H1 (cell line): ENCODE measurements around the gene KAT8. TPM values are rescaled to one million over a fixed set of nuclear protein-coding genes. Genes with fewer than 3 reads are reported as not detected.

Source experiments
- CTCF ChIA-PET: fragments of 300-600 bp; sonication (Branson Sonifier 250); formaldehyde crosslinking; loops from one replicate; lab custom pipeline; 2021; ENCODE audit not compliant: partially characterized antibody; lab: Charles Lee
- POLR2A ChIA-PET: fragments of 300-600 bp; sonication (Branson Sonifier 250); formaldehyde crosslinking; loops from one replicate; lab custom pipeline; 2021; ENCODE audit warnings: inconsistent platforms; ENCODE audit not compliant: partially characterized antibody; lab: Charles Lee
- DNase-seq, 2 experiments: peaks; one replicate each; pipeline versions ENCODE4 v3.0.0 to v3.0.0-alpha.2; 2010 to 2022; ENCODE audit warnings: low spot score in 2 of 2, low read depth in 1 of 2, mixed read lengths in 1 of 2
- FAIRE-seq: peaks from 2 replicates; lab custom pipeline; 2011; peaks lifted over from hg19 to GRCh38; lab: Jason Lieb, UNC
- H2AFZ ChIP-seq: 2 replicates; pipeline ENCODE4 v1.8.1; 2012; ENCODE audit warnings: low read length, inconsistent platforms
- H2AK5ac ChIP-seq: 2 replicates; pipeline ENCODE4 v1.6.1; 2013; ENCODE audit warnings: low read depth, low read length
- H2BK120ac ChIP-seq: replicated peaks from 2 replicates; pipeline ENCODE3; 2013; ENCODE audit warnings: low read depth, low read length, inconsistent platforms
- H2BK12ac ChIP-seq: 2 replicates; pipeline ENCODE4 v1.6.1; 2013; ENCODE audit warnings: low read depth, low read length
- H2BK15ac ChIP-seq: 2 replicates; pipeline ENCODE4 v1.6.1; 2013; ENCODE audit warnings: low read length
- H2BK20ac ChIP-seq: 2 replicates; pipeline ENCODE4 v1.6.1; 2013; ENCODE audit warnings: low read length
- H2BK5ac ChIP-seq: 2 replicates; pipeline ENCODE4 v1.6.1; 2013; ENCODE audit warnings: low read depth, low read length
- H3K14ac ChIP-seq: 2 replicates; pipeline ENCODE4 v1.6.1; 2013; ENCODE audit warnings: inconsistent platforms; ENCODE audit not compliant: insufficient read length
- H3K18ac ChIP-seq: 2 replicates; pipeline ENCODE4 v1.6.1; 2013; ENCODE audit warnings: low read length; ENCODE audit errors: extremely low read depth
- H3K23ac ChIP-seq: 2 replicates; pipeline ENCODE4 v1.6.1; 2013; ENCODE audit warnings: inconsistent platforms; ENCODE audit not compliant: insufficient read length
- H3K23me2 ChIP-seq: 2 replicates; pipeline ENCODE4 v1.6.1; 2013; ENCODE audit warnings: low read depth, low read length
- H3K27ac ChIP-seq: 2 replicates; pipeline ENCODE4 v1.6.1; 2011; ENCODE audit warnings: low read depth, low read length, inconsistent platforms
- H3K27me3 ChIP-seq, 4 experiments: replicated peaks in 1 of 4; 1 replicate in 1 of 4; 2 replicates in 3 of 4; pipeline versions ENCODE4 v1.6.1 to v1.8.1; 2011 to 2013; ENCODE audit warnings: low read length in 3 of 4, mild to moderate bottlenecking in 3 of 4, inconsistent platforms in 2 of 4, mixed read lengths in 2 of 4, moderate library complexity in 1 of 4; ENCODE audit not compliant: control insufficient read depth in 3 of 4, insufficient read depth in 3 of 4; ENCODE audit errors: extremely low read depth in 1 of 4
- H3K36me3 ChIP-seq, 4 experiments: 2 replicates each; pipeline versions ENCODE4 v1.6.1 to v1.8.1; 2011 to 2013; ENCODE audit warnings: mild to moderate bottlenecking in 4 of 4, low read length in 3 of 4, moderate library complexity in 2 of 4, control low read depth in 1 of 4, inconsistent platforms in 1 of 4; ENCODE audit not compliant: insufficient read depth in 4 of 4, control insufficient read depth in 2 of 4
- H3K4ac ChIP-seq: replicated peaks from 2 replicates; pipeline ENCODE3; 2013; ENCODE audit warnings: low read length, low read depth, mixed read lengths, inconsistent platforms; ENCODE audit not compliant: insufficient read length
- H3K4me1 ChIP-seq, 4 experiments: replicated peaks in 1 of 4; 1 replicate in 1 of 4; 2 replicates in 3 of 4; pipeline versions ENCODE4 v1.6.1 to v1.8.1; 2011 to 2013; ENCODE audit warnings: low read length in 3 of 4, inconsistent platforms in 2 of 4, mixed read lengths in 1 of 4; ENCODE audit not compliant: insufficient read depth in 4 of 4, control insufficient read depth in 3 of 4
- H3K4me2 ChIP-seq, 2 experiments: 2 replicates each; pipeline versions ENCODE4 v1.6.1 to v1.8.1; 2011 to 2013; ENCODE audit warnings: low read depth in 2 of 2, low read length in 2 of 2, control low read depth in 1 of 2, inconsistent platforms in 1 of 2, mild to moderate bottlenecking in 1 of 2; ENCODE audit not compliant: insufficient read depth in 1 of 2
- H3K4me3 ChIP-seq, 4 experiments: fragments of 200-600, 300-600 bp in 1 of 4; sonication (generic), shearing (Covaris generic), sonication (Bioruptor Twin) in 1 of 4; 2 replicates each; pipeline versions ENCODE4 v1.5.1 to v1.8.1; 2011 to 2016; ENCODE audit warnings: low read length in 4 of 4, low read depth in 3 of 4, control low read depth in 2 of 4, inconsistent platforms in 2 of 4, mild to moderate bottlenecking in 2 of 4, mixed read lengths in 1 of 4, moderate library complexity in 1 of 4; ENCODE audit not compliant: insufficient read depth in 2 of 4; ENCODE audit errors: extremely low read depth in 1 of 4
- H3K56ac ChIP-seq: replicated peaks from 2 replicates; pipeline ENCODE3; 2013; ENCODE audit warnings: low read depth, mild to moderate bottlenecking, mixed read lengths, low read length, inconsistent platforms; ENCODE audit not compliant: insufficient read length
- H3K79me1 ChIP-seq: 2 replicates; pipeline ENCODE4 v1.6.1; 2013; ENCODE audit warnings: low read depth, low read length, control low read depth
- H3K79me2 ChIP-seq, 2 experiments: 2 replicates each; pipeline versions ENCODE4 v1.6.1 to v1.8.1; 2012 to 2013; ENCODE audit warnings: low read length in 2 of 2, mild to moderate bottlenecking in 2 of 2, inconsistent platforms in 1 of 2; ENCODE audit not compliant: insufficient read depth in 2 of 2, control insufficient read depth in 1 of 2
- H3K9ac ChIP-seq, 4 experiments: replicated peaks in 1 of 4; 1 replicate in 1 of 4; 2 replicates in 3 of 4; pipeline versions ENCODE4 v1.6.1 to v1.8.1; 2011 to 2013; ENCODE audit warnings: low read depth in 3 of 4, low read length in 3 of 4, control low read depth in 2 of 4, mild to moderate bottlenecking in 2 of 4, moderate library complexity in 2 of 4, inconsistent platforms in 1 of 4; ENCODE audit errors: extremely low read depth in 1 of 4
- H3K9me3 ChIP-seq, 2 experiments: 2 replicates each; pipeline versions ENCODE4 v1.6.1 to v1.8.1; 2012 to 2013; ENCODE audit warnings: mild to moderate bottlenecking in 2 of 2, moderate library complexity in 2 of 2, control low read depth in 1 of 2, inconsistent platforms in 1 of 2, low read depth in 1 of 2, low read length in 1 of 2, mixed read lengths in 1 of 2; ENCODE audit not compliant: insufficient read depth in 2 of 2
- H4K20me1 ChIP-seq, 2 experiments: replicated peaks in 1 of 2; 2 replicates each; pipeline versions ENCODE3 to v1.8.1; 2011 to 2013; ENCODE audit warnings: inconsistent platforms in 2 of 2, low read length in 2 of 2, mild to moderate bottlenecking in 1 of 2; ENCODE audit not compliant: insufficient read depth in 2 of 2, control insufficient read depth in 1 of 2
- H4K5ac ChIP-seq: 2 replicates; pipeline ENCODE4 v1.6.1; 2013; ENCODE audit warnings: low read length, low read depth, mixed read lengths, inconsistent platforms; ENCODE audit not compliant: insufficient read length
- H4K8ac ChIP-seq: 2 replicates; pipeline ENCODE4 v1.8.0; 2013; ENCODE audit warnings: mild to moderate bottlenecking, moderate library complexity, low read length, inconsistent platforms; ENCODE audit not compliant: insufficient read depth; ENCODE audit errors: extremely low read depth
- H4K91ac ChIP-seq: replicated peaks from 2 replicates; pipeline ENCODE3; 2013; ENCODE audit warnings: low read length, mixed read lengths, inconsistent platforms; ENCODE audit not compliant: insufficient read length
- WGBS, 2 experiments: shearing (Covaris generic) in 1 of 2; methylation state at CpG; one replicate each; pipeline versions ENCODE4 v1.1.6 to v1.1.7; 2013 to 2015; ENCODE audit warnings: low lambda C conversion rate in 2 of 2, mixed read lengths in 2 of 2, inconsistent platforms in 1 of 2, low coverage in 1 of 2, missing lambda C conversion rate in 1 of 2; ENCODE audit not compliant: insufficient replicate concordance in 2 of 2, insufficient coverage in 1 of 2, insufficient read length in 1 of 2; ENCODE audit errors: extremely low coverage in 1 of 2, missing lambda C conversion rate in 1 of 2; 5-methylcytosine and 5-hydroxymethylcytosine counted together
- polyA plus RNA-seq, 7 experiments: library from polyadenylated mRNA; depleted of rRNA in 3 of 7; stranded (reverse) in 5 of 7; unstranded in 2 of 7; fragments of >200 nt in 5 of 7; fragments of 200-250 nt in 2 of 7; gene quantifications; 1 replicate in 5 of 7; 2 replicates in 1 of 7; 4 replicates in 1 of 7; pipeline versions ENCODE4 v1.2.1 to v1.2.3, GENCODE V29; 2011 to 2013; ENCODE audit warnings: missing spikeins in 2 of 7, mixed read lengths in 2 of 7
- total RNA-seq: library from RNA; stranded (reverse); fragmentation: NEBNext Ultra II Directional; extraction: Animal tissue kit (Norgen Biotek cat#: 25700); gene quantifications from 2 replicates; pipeline ENCODE4 v1.2.1, GENCODE V29; 2021

KAT8 gene
- total and polyA plus RNA-seq, 2 of the 8 experiments (the other 6 are each of a cell fraction or from before 2014, with no cell fraction given), result 52.6 to 61.6 TPM

DNA sequence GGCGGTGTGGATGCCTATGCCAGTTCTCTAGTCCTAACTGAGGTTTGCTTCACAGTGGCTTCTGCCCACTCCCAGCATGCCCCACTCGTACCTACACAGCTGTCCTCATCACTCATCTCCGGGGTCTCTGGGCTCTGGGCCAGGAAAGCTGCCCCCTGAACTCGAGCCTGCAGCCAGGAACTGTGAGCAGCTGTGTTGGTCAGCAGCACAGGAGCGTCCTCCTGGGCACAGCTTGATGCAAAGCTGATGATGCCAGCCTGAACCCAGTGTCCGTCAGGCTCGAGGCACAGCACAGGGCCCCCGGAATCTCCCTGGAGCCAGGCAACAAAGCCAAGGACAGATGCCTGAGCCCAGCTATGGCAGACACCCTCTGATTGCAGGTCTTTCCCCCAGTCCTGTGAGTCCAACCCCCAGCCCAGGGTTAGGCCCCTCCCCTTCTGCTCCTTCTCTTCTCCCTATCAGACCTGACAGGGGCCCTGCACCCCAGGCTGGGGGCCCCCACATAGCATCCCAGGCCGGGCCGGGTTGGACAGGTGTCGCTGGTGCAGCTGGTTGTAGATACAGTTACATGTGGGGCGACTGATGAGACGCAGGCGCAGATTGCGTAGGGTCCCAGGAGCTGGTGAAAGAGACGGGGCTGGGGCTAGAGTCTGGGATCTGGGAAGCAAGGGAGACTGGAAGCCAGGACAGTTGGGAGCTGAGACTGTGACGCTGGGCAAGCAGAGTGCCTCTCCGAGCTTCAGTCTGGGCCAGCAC lies 31.4 kb upstream of the KAT8 start:
- H3K79me2 ChIP-seq, result no peaks in the 10 kb centered on the region; a peak in 1 of 4 replicates
- FAIRE-seq, result no peak
- H3K36me3 ChIP-seq, result peaks cover 0 to 14% (median 7%) of the 10 kb centered on the region in 4 experiments; a peak in 5 of 8 replicates
- no peak overlapping the region for H4K8ac ChIP-seq
- no peak overlapping the region for H3K4ac ChIP-seq
- ChIA-PET POLR2A (interaction anchor here (0.8 to 4.7 kb wide), 4 partner anchors 9 to 45 kb away, joined by 3 to 34 read pairs (median 6); partner anchors contain the start of genes ZNF646 and ZNF668), CTCF (interaction anchor here (0.6 to 1.4 kb wide), 3 partner anchors 10 to 133 kb away, joined by 3 to 6 read pairs (median 3); no protein-coding TSS in a partner anchor)
- H3K4me2 ChIP-seq, result no peak overlapping the region
- no peak overlapping the region for H2BK120ac ChIP-seq
- peaks cover 15 to 22% of the 10 kb centered on the region in 2 experiments for H4K20me1 ChIP-seq
- H2BK12ac ChIP-seq, result no peak overlapping the region
- H3K79me1 ChIP-seq, result peaks cover 3% of the 10 kb centered on the region
- no peak for DNase-seq
- no peak overlapping the region for H2BK20ac ChIP-seq
- no peak overlapping the region for H2BK15ac ChIP-seq
- 89% methylated on average over 18 of the region's 18 CpGs; no CpG with 5 or more reads in 1 of the 2 experiments for WGBS, 2 experiments
- H3K4me1 ChIP-seq, result no peaks in the 10 kb centered on the region
- H4K5ac ChIP-seq, result no peak overlapping the region
- no peak overlapping the region for H3K14ac ChIP-seq
- no peak overlapping the region for H3K18ac ChIP-seq
- H3K27ac ChIP-seq, result no peak overlapping the region
- H2AK5ac ChIP-seq, result no peak overlapping the region
- H2BK5ac ChIP-seq, result no peak overlapping the region
- no peak overlapping the region for H3K4me3 ChIP-seq
- no peak overlapping the region for H3K9ac ChIP-seq
- no peaks in the 10 kb centered on the region for H3K9me3 ChIP-seq
- no peak overlapping the region for H3K56ac ChIP-seq
- H3K27me3 ChIP-seq, result no peaks in the 10 kb centered on the region
- H3K23me2 ChIP-seq, result no peaks in the 10 kb centered on the region
- H2AFZ ChIP-seq, result no peak overlapping the region
- no peak overlapping the region for H4K91ac ChIP-seq
- H3K23ac ChIP-seq, result no peak overlapping the region
